ENCODE measurements around the gene ATP2B2.
"Not testable (repeated sequence)": the region's sequence is repeated elsewhere in the genome, so short reads cannot be mapped to it uniquely, and the experiment has no call there.

The ATP2B2 gene

GRCh38 chr3:10382892-10383849 lies 122.2 kb downstream of the ATP2B2 start:
- DNase-seq (ENCODE audit: low spot score): no peak
- Histone ChIP-seq H3K4me3 (ENCODE audit: severe bottlenecking) (no peak overlapping the region), H3K27ac (ENCODE audit: poor library complexity, severe bottlenecking) (no peak overlapping the region), H3K27me3 (ENCODE audit: insufficient read depth, poor library complexity, severe bottlenecking) (peaks cover 4% of the 10 kb centered on the region), H3K4me1 (ENCODE audit: insufficient read depth, poor library complexity, severe bottlenecking) (no peaks in the 10 kb centered on the region), H3K36me3 (ENCODE audit: low read depth) (no peaks in the 10 kb centered on the region), H3K9me3 (ENCODE audit: severe bottlenecking) (no peaks in the 10 kb centered on the region)
- TF ChIP-seq CTCF (IDR thresholded peaks at IDR 0.05; ENCODE audit: poor library complexity, severe bottlenecking): no peak
- no peak for ATAC-seq (ENCODE audit: low read depth)

GRCh38 chr3:10382445-10382844 lies 122.9 kb downstream of the ATP2B2 start:
- not testable (repeated sequence) for H3K4me3 ChIP-seq (ENCODE audit: severe bottlenecking); ATAC-seq (ENCODE audit: low read depth)

GRCh38 chr3:10381336-10381735 lies 124.0 kb downstream of the ATP2B2 start:
- TF ChIP-seq CTCF (IDR thresholded peaks at IDR 0.05; ENCODE audit: poor library complexity, severe bottlenecking): no peak
- no peak overlapping the region for H3K4me3 ChIP-seq (ENCODE audit: severe bottlenecking)
- peaks cover 4% of the 10 kb centered on the region for H3K27me3 ChIP-seq (ENCODE audit: insufficient read depth, poor library complexity, severe bottlenecking)
- no peaks in the 10 kb centered on the region for H3K36me3 ChIP-seq (ENCODE audit: low read depth)
- ATAC-seq (ENCODE audit: low read depth) (no peak), DNase-seq (ENCODE audit: low spot score) (no peak)
- no peaks in the 10 kb centered on the region for H3K4me1 ChIP-seq (ENCODE audit: insufficient read depth, poor library complexity, severe bottlenecking)
- no peak overlapping the region for H3K27ac ChIP-seq (ENCODE audit: poor library complexity, severe bottlenecking)
- H3K9me3 ChIP-seq (ENCODE audit: severe bottlenecking): no peaks in the 10 kb centered on the region

More at GRCh38 chr3:10382445-10382844, 122.9 kb downstream of the ATP2B2 start:
- H3K36me3 ChIP-seq (ENCODE audit: low read depth); DNase-seq (ENCODE audit: low spot score); H3K4me1 ChIP-seq (ENCODE audit: insufficient read depth, poor library complexity, severe bottlenecking); H3K27ac ChIP-seq (ENCODE audit: poor library complexity, severe bottlenecking); H3K9me3 ChIP-seq (ENCODE audit: severe bottlenecking); H3K27me3 ChIP-seq (ENCODE audit: insufficient read depth, poor library complexity, severe bottlenecking): not testable (repeated sequence)

GRCh38 chr3:10380906-10381305 lies 124.5 kb downstream of the ATP2B2 start:
- no peaks in the 10 kb centered on the region for H3K4me1 ChIP-seq (ENCODE audit: insufficient read depth, poor library complexity, severe bottlenecking)
- ATAC-seq (ENCODE audit: low read depth) (no peak), DNase-seq (ENCODE audit: low spot score) (no peak)
- H3K36me3 ChIP-seq (ENCODE audit: low read depth): no peaks in the 10 kb centered on the region
- H3K4me3 ChIP-seq (ENCODE audit: severe bottlenecking): no peak overlapping the region
- peaks cover 4% of the 10 kb centered on the region for H3K27me3 ChIP-seq (ENCODE audit: insufficient read depth, poor library complexity, severe bottlenecking)
- H3K27ac ChIP-seq (ENCODE audit: poor library complexity, severe bottlenecking): no peak overlapping the region
- TF ChIP-seq CTCF (IDR thresholded peaks at IDR 0.05; ENCODE audit: poor library complexity, severe bottlenecking): no peak
- H3K9me3 ChIP-seq (ENCODE audit: severe bottlenecking): no peaks in the 10 kb centered on the region

GRCh38 chr3:10379961-10380360 lies 125.4 kb downstream of the ATP2B2 start:
- no peak for ATAC-seq (ENCODE audit: low read depth)
- H3K27me3 ChIP-seq (ENCODE audit: insufficient read depth, poor library complexity, severe bottlenecking): peaks cover 4% of the 10 kb centered on the region

More at GRCh38 chr3:10379961-10380360, 125.4 kb downstream of the ATP2B2 start:
- no peak overlapping the region for H3K27ac ChIP-seq (ENCODE audit: poor library complexity, severe bottlenecking)
- no peaks in the 10 kb centered on the region for H3K9me3 ChIP-seq (ENCODE audit: severe bottlenecking)
- TF ChIP-seq CTCF (IDR thresholded peaks at IDR 0.05; ENCODE audit: poor library complexity, severe bottlenecking): no peak
- no peak for DNase-seq (ENCODE audit: low spot score)
- no peak overlapping the region for H3K4me3 ChIP-seq (ENCODE audit: severe bottlenecking)
- no peaks in the 10 kb centered on the region for H3K36me3 ChIP-seq (ENCODE audit: low read depth)
- no peaks in the 10 kb centered on the region for H3K4me1 ChIP-seq (ENCODE audit: insufficient read depth, poor library complexity, severe bottlenecking)

All from RWPE2 (cell line).